GM18858 (cell line): ENCODE data around the gene SH3BP2.

Experiments used
- ATAC-seq: cut with Tn5 transposase; IDR thresholded peaks from one replicate; pipeline ENCODE4 v1.9.1; 2021; ENCODE audit not compliant: unreplicated experiment

SH3BP2 gene

GRCh38 chr4:2850966-2851798 is 58.3 kb downstream of the SH3BP2 start:
- no peak for ATAC-seq

GRCh38 chr4:2852481-2852921 is 59.6 kb downstream of the SH3BP2 start:
- no peak for ATAC-seq

GRCh38 chr4:2855584-2855983 is 62.7 kb downstream of the SH3BP2 start:
- ATAC-seq = no peak

GRCh38 chr4:2856266-2856665 is 63.4 kb downstream of the SH3BP2 start:
- no peak for ATAC-seq

DNA sequence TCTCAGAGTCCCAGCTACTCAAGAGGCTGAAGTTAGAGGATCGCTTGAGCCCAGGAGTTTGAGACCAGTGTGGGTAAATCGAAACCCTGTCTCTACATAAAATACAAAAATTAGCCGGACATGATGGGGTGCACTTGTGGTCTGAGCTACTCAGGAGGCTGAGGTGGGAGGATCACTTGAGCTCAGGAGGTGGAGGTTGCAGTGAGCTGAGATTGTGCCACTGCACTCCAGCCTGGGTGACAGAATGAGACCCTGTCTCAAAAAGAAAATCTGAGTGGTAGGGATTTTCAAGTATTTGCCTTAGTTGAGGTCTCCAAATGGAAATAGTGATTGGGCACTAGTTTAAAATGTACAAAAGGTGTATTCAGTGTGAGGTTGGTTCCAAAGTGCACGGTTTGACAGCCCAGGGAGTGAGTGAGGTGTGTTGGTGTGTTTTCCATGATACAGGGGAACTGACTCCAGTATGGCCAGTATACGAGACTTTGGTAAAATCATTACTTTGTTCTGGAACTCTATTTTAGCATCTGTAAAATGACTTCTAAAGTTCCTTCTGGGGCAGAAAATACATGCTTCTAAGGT is 64.6 kb downstream of the SH3BP2 start:
- no peak for ATAC-seq

DNA sequence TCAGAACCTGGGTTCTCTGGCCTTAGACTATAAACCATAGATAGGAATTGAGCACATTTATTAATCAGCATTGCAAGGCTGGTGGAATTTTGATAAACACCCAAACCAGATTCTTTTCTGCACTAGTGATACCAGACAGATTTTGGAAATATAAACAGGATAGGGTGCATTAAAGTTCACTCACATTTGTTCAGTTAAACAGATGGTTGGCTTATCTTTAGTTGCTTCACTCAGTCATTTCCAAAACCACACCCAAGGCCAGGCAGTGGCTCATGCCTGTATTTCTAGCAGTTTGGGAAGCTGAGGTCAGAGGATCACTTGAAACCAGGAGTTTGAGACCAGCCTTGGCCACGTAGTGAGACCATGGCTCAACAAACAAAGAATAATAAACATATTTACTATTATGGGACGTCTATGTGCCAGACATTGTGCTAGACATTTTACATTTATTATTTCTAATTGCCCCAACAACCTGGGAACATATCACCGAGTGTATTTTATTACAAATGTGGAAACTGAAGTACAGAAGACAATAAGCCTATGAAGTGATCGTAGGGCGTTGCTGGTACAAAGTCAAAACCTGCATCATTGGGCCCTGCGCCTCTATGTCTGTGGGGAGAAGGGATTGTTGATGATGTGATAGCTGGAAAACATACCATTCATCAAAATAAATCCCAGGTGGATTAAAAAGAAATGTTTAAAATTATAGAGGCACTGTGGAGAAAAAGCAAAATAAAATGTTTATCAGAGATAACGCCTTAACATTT is 65.7 kb downstream of the SH3BP2 start:
- no peak for ATAC-seq

DNA sequence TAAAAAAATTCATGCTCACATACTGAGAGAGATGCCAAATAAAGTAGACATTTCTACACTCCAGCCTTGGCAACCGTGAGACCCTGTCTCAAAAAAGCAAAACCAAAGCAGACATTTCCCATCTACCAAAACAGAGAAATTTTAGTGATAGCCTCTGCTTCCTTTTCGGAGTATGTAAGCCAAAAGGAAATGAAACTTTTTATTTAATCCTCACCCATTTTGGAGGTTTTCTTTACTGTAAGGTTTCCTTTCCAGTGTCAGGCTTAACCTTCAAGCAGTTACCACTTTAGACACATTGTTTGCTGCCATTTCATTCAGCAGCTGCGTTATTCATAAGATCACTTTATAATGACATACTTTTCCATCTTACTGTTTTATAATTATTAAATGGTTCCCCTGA is 66.6 kb downstream of the SH3BP2 start:
- ATAC-seq = no peak

- ATAC-seq = no peak
Observed at GRCh38 chr4:2860391-2861348, 67.8 kb downstream of the SH3BP2 start.

DNA sequence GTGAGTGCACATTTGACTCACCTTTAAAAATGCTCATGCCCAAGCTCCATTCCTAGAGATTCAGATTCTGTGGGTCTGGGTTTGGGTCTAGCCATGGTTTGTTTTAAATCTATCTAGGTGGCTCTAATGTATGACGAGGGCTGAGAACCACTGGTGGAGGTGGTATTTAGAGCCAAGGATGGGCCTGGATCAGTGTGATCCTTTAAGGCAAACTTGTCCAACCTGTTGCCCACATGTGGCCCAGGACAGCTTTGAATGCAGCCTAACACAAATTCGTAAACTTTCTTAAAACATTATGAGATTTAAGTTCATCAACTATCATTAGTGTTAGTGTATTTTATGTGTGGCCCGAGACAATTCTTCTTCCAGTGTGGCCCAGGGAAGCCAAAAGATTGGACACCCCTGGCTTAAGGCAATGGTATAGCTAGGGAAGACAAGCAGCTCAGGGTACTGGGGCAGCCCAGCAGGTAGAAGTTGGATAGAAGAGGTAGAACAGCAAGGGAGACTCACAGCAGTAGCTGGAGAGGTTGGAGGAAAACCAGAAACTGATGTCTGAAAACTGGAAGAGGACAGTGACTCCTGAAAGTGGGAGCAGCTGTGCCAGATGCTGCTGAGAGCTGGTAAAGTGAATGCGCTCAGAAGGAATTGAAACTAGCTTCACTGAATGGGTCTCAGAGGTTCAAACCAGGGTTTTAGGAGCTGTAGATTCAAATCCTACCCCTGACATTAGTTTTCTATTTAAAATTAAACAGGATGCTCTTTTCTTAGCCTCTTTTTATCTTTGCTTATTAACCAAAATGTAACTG is 68.9 kb downstream of the SH3BP2 start:
- ATAC-seq = no peak

GRCh38 chr4:2862528-2862927 is 69.6 kb downstream of the SH3BP2 start:
- no peak for ATAC-seq

DNA sequence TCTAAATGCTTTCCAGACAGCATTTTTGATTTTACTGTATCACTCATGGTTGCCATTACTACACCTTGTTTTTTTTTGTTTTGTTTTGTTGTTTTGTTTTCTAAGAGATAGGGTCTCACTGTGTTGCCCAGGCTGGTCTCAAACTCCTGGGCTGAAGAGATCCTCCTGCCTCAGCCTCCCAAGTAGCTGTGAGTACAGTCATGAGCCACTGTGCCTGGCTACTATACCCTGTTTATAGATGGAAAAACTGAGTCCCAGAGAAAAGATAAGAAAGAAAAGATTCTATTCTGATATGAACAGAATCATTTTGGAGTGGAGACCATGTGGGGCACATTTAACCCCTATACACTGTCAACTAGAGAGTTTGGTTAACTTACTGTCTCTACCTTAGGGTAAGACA is 70.8 kb downstream of the SH3BP2 start:
- ATAC-seq = no peak

DNA sequence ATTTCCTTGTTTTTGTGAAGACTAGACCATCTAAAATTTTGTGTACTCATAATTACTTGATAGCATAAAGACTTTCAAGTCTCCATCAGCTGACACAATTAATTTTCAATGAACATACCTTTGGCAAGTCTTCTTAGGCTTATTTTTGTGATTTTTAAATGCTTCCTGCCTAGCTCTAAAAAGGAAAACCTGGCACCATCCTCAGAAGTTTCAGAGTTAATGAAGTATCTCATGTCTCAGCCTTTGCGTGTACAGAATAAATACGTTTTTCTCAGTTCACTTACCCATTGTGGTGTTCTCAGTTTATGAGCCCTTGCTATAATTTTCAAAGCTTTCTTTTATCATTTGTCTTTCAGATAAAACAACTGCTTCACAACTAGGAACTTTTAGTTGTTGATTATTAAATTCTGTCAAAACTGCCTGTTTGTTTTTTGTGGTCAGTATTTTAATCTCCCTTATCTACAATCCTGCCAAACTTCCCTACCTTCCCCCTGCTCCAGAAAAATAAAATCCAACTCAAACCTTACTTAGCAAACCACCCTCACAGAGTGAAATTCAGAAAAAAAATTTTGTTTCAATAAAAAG is 72.4 kb downstream of the SH3BP2 start:
- no peak for ATAC-seq

DNA sequence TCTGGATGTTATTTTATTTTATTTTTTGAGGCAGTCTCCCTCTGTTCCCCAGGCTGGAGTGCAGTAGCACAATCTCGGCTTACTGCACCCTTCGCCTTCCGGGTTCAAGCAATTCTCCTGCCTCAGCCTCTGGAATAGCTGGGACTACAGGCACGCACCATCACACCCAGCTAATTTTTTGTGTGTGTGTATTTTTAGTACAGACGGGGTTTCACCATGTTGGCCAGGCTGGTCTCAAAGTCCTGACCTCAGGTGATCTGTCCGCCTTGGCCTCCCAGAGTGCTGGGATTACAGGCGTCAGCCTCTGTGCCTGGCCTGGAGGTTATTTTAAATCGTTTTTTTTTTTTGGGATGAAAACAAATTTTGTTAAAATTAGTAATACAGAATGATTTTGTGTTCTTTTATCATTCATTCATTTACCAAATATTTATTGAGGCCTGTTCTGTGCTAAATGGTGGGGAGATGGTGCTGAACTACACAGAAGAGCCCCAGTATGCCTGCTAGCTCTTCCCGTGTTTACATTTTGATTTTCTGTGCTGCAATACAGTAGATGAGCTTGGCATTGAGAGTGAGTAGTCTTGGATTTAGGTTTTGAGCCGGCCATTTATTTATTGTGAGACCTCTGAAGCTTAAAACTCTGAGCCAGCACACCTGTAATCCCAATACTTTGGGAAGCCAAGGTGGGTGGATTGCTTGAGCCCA is 73.4 kb downstream of the SH3BP2 start:
- ATAC-seq = no peak

DNA sequence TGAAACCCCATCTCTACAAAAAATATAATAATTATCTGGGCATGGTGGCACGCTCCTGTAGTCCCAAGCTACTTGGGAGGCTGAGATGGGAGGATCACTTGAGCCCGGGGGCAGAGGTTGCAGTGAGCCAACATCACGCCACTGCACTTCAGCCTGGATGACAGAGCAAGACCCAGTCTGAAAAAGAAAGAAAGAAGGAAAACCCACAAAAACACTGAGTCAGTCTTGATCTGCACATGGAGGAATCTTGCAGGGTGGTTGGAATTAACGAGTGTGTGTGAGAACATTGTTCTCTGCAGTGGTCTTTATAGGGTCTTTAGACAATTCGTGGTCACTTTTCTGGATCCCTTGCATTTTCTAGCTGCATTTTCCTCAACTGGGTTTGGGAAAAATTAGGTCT is 74.0 kb downstream of the SH3BP2 start:
- no peak for ATAC-seq

DNA sequence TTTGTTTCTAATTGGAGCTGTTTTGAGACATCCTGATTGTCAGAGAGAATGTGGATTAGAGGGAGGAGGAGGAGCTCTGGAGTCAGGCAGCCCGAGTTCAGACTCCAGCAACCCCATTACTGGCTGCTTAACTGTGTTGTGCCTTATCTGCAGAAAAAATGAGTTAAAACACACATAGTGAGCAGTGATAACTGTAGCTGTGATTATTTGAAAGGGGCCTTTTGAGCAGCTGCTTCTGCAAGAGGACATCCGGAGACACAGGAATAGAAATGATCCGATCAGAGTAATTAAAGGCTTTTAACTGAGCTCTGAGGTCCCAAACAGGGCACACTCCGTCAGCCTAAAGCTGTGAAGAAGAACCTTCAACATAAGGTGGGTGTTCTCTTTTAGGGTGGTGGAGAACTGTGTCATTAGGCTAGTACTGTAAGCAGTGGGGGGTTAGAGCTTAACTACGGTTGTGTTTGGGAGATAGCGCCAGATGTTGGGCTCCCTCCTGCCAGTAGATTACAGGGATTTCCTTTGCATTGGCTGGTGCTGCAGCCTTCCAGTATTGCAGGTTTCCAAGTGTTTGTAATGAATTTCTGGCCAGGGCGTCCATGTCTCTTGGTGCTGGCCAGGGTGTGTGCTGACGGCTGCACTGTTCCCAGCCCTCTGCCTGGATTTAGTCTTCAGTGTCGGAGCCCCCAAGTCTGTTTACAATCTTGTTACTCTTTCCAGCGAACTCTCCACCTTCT is 75.0 kb downstream of the SH3BP2 start:
- no peak for ATAC-seq

DNA sequence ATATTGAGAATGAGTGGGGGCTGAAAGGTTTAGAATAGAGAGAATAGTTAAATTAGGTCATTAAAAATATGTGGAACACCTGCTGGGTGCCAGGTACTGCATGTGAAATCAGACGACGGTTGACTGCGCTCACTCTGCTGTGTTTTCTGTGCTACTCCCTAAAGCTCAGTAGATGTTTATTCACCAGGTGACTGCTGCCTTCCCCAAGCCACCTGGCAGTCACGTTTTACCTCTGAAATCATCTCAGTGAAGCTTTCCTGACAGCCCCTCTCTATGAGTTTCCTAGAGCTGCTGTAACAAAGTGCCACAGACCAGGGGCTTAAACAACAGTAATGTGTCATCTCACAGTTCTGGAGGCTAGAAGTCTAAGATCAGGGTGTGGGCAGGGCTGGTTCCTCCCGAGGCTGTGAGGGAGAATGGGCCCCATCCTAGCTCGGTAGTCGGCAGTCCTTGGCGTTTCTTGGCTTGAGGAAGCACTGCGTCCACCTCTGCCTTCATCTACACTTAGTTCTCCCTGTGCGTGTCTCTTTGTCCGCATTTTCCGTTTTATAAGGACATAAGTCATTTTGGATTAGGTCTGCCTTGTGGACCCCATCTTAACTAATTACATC is 76.1 kb downstream of the SH3BP2 start:
- ATAC-seq = no peak

- no peak for ATAC-seq
Observed at GRCh38 chr4:2869659-2870058, 76.8 kb downstream of the SH3BP2 start.

DNA sequence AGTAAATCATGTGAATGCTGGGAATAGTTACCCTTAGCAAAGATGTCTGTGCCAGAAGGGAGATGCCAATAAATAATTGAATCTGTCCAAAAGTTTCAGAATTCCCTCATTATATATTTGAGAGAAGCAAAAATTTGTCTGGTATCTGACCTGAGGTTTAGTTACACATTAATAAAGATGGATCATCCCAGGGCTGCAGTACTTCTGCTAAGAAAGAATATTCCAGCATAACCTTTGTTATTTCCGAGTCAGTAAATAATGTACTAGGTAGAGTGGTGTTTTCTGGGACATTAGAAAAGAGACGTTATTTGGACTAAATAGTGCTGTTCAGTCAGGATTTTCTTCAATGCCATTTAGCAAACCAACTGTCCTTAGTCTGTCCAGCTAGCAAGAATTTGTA is 77.2 kb downstream of the SH3BP2 start:
- ATAC-seq = no peak
